Measurements from ENCODE around the gene FAM222A.

GRCh38 chr12:109720152-109720856, 6.7 kb downstream of the FAM222A start:
- TF ChIP-seq MAFK (IDR thresholded peaks at IDR 0.05; ENCODE audit: low read depth, low read length): no peak
- TF ChIP-seq CTCF (conservative IDR thresholded peaks at IDR 0.05; ENCODE audit: low read depth, low read length): no peak
- TF ChIP-seq ELK1 (IDR thresholded peaks at IDR 0.05; ENCODE audit: borderline replicate concordance, low read depth, low read length): no peak
- TF ChIP-seq POLR2A (IDR thresholded peaks at IDR 0.05; ENCODE audit: low read depth, low read length): no peak
- TF ChIP-seq SMC3 (IDR thresholded peaks at IDR 0.05; ENCODE audit: low read depth, low read length): no peak
- no peak for TF ChIP-seq RAD21 (IDR thresholded peaks at IDR 0.05; ENCODE audit: low read length)
- TF ChIP-seq MAZ (IDR thresholded peaks at IDR 0.05; ENCODE audit: borderline replicate concordance, low read depth, low read length): no peak
- no peak for TF ChIP-seq RFX5 (IDR thresholded peaks at IDR 0.05; ENCODE audit: low read depth, low read length)
- TF ChIP-seq RCOR1 (IDR thresholded peaks at IDR 0.05; ENCODE audit: insufficient replicate concordance, low read length): no peak
- no peak for TF ChIP-seq MXI1 (IDR thresholded peaks at IDR 0.05; ENCODE audit: borderline replicate concordance, low read depth, low read length)
- TF ChIP-seq NFE2L2 (IDR thresholded peaks at IDR 0.05; ENCODE audit: low read depth, low read length): no peak
- TF ChIP-seq BHLHE40 (IDR thresholded peaks at IDR 0.05; ENCODE audit: low read depth, low read length): no peak
